ENCODE results near the gene STAMBPL1.
"Not testable (repeated sequence)": the region's sequence is repeated elsewhere in the genome, so short reads cannot be mapped to it uniquely, and the experiment has no call there.

The STAMBPL1 gene

GRCh38 chr10:88857831-88858230 lies 22.2 kb upstream of the STAMBPL1 start:
- DNase-seq (ENCODE audit: low read depth in 2 of 2) = no peak

GRCh38 chr10:88858491-88858890 lies 21.6 kb upstream of the STAMBPL1 start:
- DNase-seq (ENCODE audit: low read depth in 2 of 2) = no peak

DNA sequence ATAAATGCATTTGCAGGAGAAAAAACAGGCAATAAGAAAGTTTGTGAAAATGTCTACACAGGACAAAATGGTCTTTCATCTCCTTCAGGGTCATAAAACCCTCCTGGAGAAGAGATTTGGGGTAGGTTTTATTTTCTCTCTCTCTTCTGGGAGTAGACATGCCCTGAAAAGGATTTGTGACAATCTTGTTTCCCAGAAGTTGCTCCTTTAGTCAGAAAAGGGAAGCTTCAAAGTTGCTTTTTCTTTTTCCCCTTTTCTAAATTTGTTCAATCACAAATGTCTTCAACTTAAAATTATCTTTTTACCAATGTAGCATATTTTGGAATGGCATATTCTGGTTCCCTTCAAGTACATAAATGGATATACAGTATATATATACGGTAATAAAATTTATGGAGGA lies 19.0 kb upstream of the STAMBPL1 start:
- DNase-seq (ENCODE audit: low read depth in 2 of 2) = no peak

DNA sequence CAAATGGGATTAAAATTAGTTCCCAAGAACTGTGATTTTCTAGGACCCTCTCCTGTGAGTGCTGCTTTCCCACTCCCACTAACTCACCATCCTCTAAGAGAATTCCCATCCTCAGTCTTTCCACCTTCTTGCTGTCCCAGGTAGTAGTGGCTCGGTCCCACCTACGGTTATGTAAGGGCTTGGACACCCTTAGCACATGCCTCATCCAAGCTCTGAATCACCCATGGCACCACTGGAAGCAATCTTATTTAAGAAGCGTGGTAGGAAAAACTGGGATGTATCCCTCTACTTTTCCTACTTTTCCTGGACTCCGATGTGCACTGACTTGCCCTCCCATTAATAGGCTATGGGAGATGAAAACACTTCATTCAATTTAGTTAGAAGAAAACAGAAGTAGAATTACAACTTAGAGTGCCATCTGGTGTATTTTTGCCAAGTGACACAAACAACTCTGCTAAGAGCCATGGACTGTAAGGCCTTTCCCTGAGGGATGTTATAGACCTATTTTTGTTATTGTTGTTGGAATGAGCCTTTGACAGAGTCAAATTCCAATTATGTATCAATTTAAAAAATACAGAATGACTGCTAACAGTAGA lies 14.7 kb upstream of the STAMBPL1 start:
- DNase-seq (ENCODE audit: low read depth in 2 of 2) = no peak

DNA sequence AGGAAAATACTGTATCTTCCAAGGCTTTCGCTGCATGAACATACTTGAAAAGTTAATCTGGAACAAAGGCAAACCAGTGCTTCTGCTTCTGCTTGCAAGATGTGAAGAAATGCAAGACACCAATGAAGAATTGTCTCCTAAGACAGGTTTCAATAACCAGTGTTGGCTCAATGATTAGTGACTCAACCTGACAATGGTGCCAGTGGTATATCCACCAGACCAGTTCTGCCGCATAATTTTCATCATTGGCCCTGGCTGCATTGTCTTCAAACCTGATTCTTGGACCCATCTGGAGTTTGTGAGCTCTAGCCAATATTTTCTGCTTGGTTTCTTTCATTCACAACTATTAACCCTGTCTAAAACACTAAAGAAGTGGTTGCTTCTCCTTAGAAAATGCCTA lies 13.6 kb upstream of the STAMBPL1 start:
- DNase-seq (ENCODE audit: low read depth in 2 of 2) = no peak

DNA sequence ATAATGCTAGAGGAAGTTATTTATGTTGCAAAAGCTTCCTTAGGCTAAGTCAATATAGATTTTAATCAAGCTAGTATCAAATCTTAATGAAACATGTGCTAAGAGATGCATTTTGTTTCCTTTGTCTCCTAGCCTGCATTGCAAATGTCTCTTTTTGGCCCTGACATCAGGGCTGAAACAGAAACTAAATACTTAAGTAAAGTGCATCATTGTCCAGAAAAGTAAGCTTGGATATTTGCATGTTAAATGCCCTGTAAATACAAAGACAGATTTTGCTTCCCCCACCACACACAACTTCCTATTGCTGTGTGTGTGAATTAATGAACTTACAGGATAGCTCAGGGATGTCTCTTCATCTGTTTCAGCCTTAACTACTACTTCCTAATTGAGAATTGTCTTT lies 10.0 kb upstream of the STAMBPL1 start:
- no peak for DNase-seq (ENCODE audit: low read depth in 2 of 2)

GRCh38 chr10:88873757-88874156 lies 6.3 kb upstream of the STAMBPL1 start:
- DNase-seq (ENCODE audit: low read depth in 2 of 2) = no peak

DNA sequence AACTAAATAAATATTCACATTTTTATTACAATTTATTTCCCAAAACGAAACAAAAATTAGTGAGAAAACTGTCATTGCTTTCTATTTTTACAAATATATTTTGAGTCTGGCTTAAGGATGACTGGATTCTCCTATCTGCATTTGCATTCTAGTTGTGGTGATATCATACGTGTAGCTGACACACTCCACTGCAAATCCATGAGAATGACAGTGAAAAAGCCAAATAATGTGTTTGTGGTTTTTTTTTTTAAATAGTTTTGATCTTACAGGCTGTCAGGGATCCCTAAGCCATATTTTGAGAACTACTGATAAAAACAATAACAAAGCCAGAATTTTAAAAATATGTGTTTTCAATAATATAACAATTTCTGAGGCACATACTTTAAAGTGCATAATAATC lies 5.8 kb upstream of the STAMBPL1 start:
- DNase-seq (ENCODE audit: low read depth in 2 of 2) = no peak

DNA sequence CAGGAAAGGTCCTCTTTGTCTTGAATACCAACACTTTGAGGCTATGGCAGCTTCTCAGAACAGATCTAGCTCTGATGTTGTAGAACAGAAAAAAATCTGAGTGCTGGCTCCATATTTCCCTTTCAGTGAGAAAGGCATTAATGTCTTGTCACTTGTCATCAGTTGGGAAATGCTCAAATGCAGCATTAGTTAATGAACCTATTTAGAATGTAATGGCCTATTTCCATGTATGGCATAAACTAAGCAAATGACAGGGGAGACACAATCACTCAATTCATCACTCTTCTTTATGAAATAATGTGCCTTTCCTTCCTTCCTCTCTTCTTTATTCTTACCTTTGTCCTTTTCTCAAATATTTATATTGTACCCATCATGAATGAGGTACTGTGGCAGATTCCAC lies 5.0 kb upstream of the STAMBPL1 start:
- DNase-seq (ENCODE audit: low read depth in 2 of 2) = no peak

- DNase-seq (ENCODE audit: low read depth in 2 of 2) = no peak
These were observed 2.7 kb upstream of the STAMBPL1 start for GRCh38 chr10:88877298-88877697.

DNA sequence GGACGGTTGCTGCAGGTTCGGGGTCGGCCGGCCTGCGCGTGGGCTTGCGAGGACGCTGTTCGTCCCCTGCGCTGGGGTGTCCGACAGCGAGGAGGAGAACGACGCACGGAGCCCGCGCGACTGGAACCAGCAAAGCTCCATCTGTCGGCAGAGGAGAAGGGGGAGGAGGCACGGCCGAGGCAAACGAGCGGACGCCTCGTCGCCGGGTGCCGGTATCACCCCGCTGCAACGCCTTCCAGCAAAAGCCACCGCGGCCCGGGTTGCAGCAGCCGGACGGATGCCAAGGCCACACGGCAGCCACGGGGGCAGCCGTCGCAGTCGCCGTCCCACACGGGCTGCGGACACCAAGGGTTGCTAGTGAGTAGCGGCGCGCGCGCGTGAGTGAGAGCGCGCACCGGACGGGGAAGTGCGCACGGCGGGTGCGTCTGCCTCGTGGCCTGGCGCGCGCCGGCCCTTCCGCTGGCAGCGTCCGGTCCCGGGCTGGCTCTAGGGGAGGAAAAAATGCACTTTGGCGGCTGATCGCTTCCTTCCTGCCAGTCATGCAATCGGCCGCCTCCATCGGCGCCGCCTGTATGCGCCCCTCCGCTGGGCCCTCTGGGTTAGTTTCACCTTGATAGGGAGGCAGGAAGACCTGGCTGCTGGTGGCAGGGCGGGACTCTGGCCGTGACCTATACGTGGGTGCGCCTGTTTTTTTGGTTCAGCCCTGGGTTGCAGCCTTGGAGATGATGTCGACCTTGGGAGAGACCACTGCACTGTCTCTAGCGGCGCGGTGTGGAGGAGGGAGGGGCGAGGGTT lies 434 bp downstream of the STAMBPL1 start:
- peak; percentile 38 to 46 for DNase-seq (ENCODE audit: low read depth in 2 of 2)

- no peak for DNase-seq (ENCODE audit: low read depth in 2 of 2)
These were observed 1.3 kb downstream of the STAMBPL1 start for GRCh38 chr10:88881320-88881719.

GRCh38 chr10:88881922-88882645 lies 2.0 kb downstream of the STAMBPL1 start:
- DNase-seq (ENCODE audit: low read depth in 2 of 2) = no peak

DNA sequence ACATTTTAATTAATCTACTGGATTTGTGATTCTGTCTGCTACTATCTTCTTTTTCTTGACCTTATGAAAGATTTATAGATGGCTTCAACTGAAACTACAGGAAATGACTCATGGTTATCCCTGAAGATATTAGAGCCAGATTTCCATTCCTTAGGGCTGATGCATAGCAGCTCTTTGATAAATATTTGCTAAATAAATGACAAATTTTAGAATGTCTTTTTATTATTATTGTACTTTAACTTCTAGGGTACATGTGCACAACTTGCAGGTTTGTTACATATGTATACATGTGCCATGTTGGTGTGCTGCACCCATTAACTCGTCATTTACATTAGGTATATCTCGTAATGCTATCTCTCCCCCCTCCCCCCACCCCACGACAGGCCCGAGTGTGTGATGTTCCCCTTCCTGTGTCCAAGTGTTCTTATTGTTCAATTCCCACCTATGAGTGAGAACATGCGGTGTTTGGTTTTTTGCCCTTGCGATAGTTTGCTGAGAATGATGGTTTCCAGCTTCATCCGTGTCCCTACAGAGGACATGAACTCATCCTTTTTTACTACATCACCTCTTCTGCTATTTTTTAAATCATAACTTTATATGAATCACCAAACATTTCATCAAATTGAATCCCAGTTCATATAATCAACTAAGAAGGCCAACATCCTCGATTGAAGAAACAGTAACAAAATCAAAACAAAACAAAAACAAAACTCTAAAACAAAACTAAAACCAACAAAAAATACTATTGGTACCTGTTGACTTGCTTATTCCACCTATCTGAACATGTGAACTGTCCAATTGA lies 2.8 kb downstream of the STAMBPL1 start:
- DNase-seq (ENCODE audit: low read depth in 2 of 2) = not testable (repeated sequence)

- no peak for DNase-seq (ENCODE audit: low read depth in 2 of 2)
These were observed 3.4 kb downstream of the STAMBPL1 start for GRCh38 chr10:88883448-88883809.

DNA sequence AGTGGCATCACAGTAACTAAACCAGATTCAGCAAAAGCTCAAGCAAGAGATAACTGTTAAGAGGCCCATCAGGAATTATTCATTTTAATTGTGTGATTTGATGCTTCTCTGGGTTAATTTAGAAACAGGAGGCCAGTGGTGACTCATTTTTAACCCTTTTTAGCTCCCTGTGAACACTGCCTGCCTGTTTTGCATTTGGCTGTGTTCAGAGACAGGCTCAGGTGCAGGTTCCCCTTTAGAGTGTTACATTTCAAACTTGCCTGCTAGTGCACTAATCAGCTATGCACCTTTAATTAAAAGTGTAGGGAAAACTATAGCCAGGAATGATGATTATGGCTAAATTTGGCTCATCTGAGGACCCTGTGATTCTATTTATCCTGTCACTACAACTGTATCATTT lies 6.5 kb downstream of the STAMBPL1 start:
- DNase-seq (ENCODE audit: low read depth in 2 of 2) = no peak

- no peak for DNase-seq (ENCODE audit: low read depth in 2 of 2)
These were observed 8.9 kb downstream of the STAMBPL1 start for GRCh38 chr10:88888810-88889445.

GRCh38 chr10:88889559-88890337 lies 9.7 kb downstream of the STAMBPL1 start:
- DNase-seq (ENCODE audit: low read depth in 2 of 2) = no peak

DNA sequence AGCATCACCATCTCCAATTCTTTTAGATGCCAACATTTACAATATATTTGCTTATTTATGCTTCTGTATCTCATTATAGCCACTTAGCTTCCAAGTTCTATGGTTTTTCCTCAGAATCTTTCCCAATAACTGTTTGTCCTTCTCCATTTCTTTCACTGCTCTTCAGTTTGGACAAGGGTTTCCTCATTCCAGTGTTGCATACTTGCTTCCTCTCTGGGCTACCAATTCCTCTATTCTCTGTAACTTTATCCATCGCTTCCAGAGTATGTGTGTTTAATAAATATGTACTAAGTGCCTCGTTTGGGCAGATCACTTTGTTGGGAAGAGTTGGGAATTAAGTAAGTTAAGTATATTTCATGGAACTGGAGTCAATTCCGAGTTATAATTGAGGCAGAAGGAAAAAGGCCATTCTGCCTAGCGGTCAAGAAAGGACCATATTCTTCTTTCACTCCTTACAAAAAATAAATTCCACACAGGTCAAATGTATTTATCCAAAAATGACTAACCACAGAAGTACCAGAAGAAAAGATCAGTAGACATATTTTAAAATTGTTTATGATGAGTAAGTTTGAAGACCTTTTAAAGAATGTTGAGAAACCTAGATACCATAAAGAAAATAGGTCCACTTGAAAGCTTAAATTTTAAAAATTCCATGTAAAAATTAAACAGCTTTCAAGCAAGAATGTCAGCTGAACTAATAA lies 10.8 kb downstream of the STAMBPL1 start:
- no peak for DNase-seq (ENCODE audit: low read depth in 2 of 2)

Measured in stimulated activated CD8-positive, alpha-beta memory T cell treated with anti-CD3 and anti-CD28 coated beads, Interleukin-2, amount 100 ng/mL, for 1 hour (primary cell).